ENCODE data around the gene DIPK1C.

Gene DIPK1C

GRCh38 chr18:74463254-74463653 lies 6.1 kb upstream of the DIPK1C start:
- TF ChIP-seq CSDC2 (CRISPR knock-in tag; IDR thresholded peaks at IDR 0.05) (no peak), ZC3H10 (CRISPR knock-in tag; IDR thresholded peaks at IDR 0.05) (no peak), TCF4 (CRISPR knock-in tag; IDR thresholded peaks at IDR 0.05; ENCODE audit: borderline replicate concordance) (no peak)
- ATAC-seq: no peak

- ATAC-seq: no peak
- TF ChIP-seq SNAI2 (CRISPR knock-in tag; IDR thresholded peaks at IDR 0.05): no peak
- TF ChIP-seq ESRRG (CRISPR knock-in tag; IDR thresholded peaks at IDR 0.05): no peak
- TF ChIP-seq GLIS3 (CRISPR knock-in tag; IDR thresholded peaks at IDR 0.05): no peak
- no peak for TF ChIP-seq CREB5 (CRISPR knock-in tag; IDR thresholded peaks at IDR 0.05; ENCODE audit: low read depth)
- TF ChIP-seq ZNF565 (CRISPR knock-in tag; conservative IDR thresholded peaks at IDR 0.05; ENCODE audit: low read depth): no peak
- no peak for TF ChIP-seq ZFP3 (CRISPR knock-in tag; IDR thresholded peaks at IDR 0.05)
These were observed 3.7 kb upstream of the DIPK1C start for GRCh38 chr18:74460825-74461224.

GRCh38 chr18:74459889-74460288 lies 2.8 kb upstream of the DIPK1C start:
- TF ChIP-seq ARNTL (CRISPR knock-in tag; IDR thresholded peaks at IDR 0.05; ENCODE audit: borderline replicate concordance, low read depth) (no peak), ZNF8 (CRISPR knock-in tag; IDR thresholded peaks at IDR 0.05) (no peak), TSHZ2 (CRISPR knock-in tag; IDR thresholded peaks at IDR 0.05) (no peak), ZC3H10 (CRISPR knock-in tag; IDR thresholded peaks at IDR 0.05) (no peak)

GRCh38 chr18:74457725-74458421 lies 765 bp upstream of the DIPK1C start:
- no peak for ATAC-seq
- TF ChIP-seq CSRNP3 (CRISPR knock-in tag; IDR thresholded peaks at IDR 0.05) (no peak), OSR1 (CRISPR knock-in tag; IDR thresholded peaks at IDR 0.05) (no peak), ARNTL (CRISPR knock-in tag; IDR thresholded peaks at IDR 0.05; ENCODE audit: borderline replicate concordance, low read depth) (no peak), ZNF70 (CRISPR knock-in tag; IDR thresholded peaks at IDR 0.05) (no peak)

More at GRCh38 chr18:74459889-74460288, 2.8 kb upstream of the DIPK1C start:
- peak; percentile 79 for ATAC-seq

- no peak for TF ChIP-seq ISL1 (CRISPR knock-in tag; IDR thresholded peaks at IDR 0.05)
- TF ChIP-seq ZFP3 (CRISPR knock-in tag; IDR thresholded peaks at IDR 0.05): no peak
- no peak for TF ChIP-seq PPARA (CRISPR knock-in tag; IDR thresholded peaks at IDR 0.05; ENCODE audit: borderline replicate concordance)
- no peak for TF ChIP-seq CREB5 (CRISPR knock-in tag; IDR thresholded peaks at IDR 0.05; ENCODE audit: low read depth)
- no peak for TF ChIP-seq CSRNP3 (CRISPR knock-in tag; IDR thresholded peaks at IDR 0.05)
- TF ChIP-seq OSR1 (CRISPR knock-in tag; IDR thresholded peaks at IDR 0.05): no peak
- TF ChIP-seq PATZ1 (CRISPR knock-in tag; IDR thresholded peaks at IDR 0.05; ENCODE audit: borderline replicate concordance): no peak
- TF ChIP-seq ZFP30 (CRISPR knock-in tag; IDR thresholded peaks at IDR 0.05): no peak
- TF ChIP-seq GLIS3 (CRISPR knock-in tag; IDR thresholded peaks at IDR 0.05): no peak
- no peak for TF ChIP-seq BACH2 (CRISPR knock-in tag; IDR thresholded peaks at IDR 0.05; ENCODE audit: borderline replicate concordance)
- TF ChIP-seq ARNTL (CRISPR knock-in tag; IDR thresholded peaks at IDR 0.05; ENCODE audit: borderline replicate concordance, low read depth): no peak
- no peak for TF ChIP-seq ESRRG (CRISPR knock-in tag; IDR thresholded peaks at IDR 0.05)
- no peak for TF ChIP-seq TCF4 (CRISPR knock-in tag; IDR thresholded peaks at IDR 0.05; ENCODE audit: borderline replicate concordance)
- no peak for TF ChIP-seq SNAI2 (CRISPR knock-in tag; IDR thresholded peaks at IDR 0.05)
- no peak for ATAC-seq
These were observed 612 bp downstream of the DIPK1C start for GRCh38 chr18:74456349-74457042.
